K562 (cell line): ENCODE measurements around the gene PLA2G15. TPM values are rescaled to one million over a fixed set of nuclear protein-coding genes. Genes with fewer than 3 reads are reported as not detected.

Experiments used
- ATAC-seq: fragments of 200-7000 bp; cut with Tn5 transposase; 3 replicates; pipeline ENCODE4 v1.9.1; 2020; ENCODE audit warnings: moderate library complexity
- BruUV-seq: library from RNA; stranded (reverse); fragments of 400-500 nt; replicated peaks from 2 replicates; lab custom pipeline; 2021; lab: Mats Ljungman, UMichigan
- CTCF ChIA-PET: fragments of 300-600 bp; formaldehyde crosslinking; extraction: SDS; loops from one replicate; lab custom pipeline; 2021; ENCODE audit warnings: low intra/inter-chr PET ratio; lab: Yijun Ruan, JAX
- POLR2A ChIA-PET: fragments of 300-600, 350-650 bp; sonication (Branson Sonifier 250); formaldehyde crosslinking; extraction: SDS; loops from one replicate; lab custom pipeline; 2021; ENCODE audit warnings: antibody characterized with exemption, inconsistent platforms; lab: Yijun Ruan, JAX
- DNase-seq, 4 experiments: peaks; one replicate each; pipeline versions ENCODE4 v3.0.0 to v3.0.0-alpha.2; 2011 to 2018; ENCODE audit warnings: low spot score in 3 of 4, mixed read lengths in 3 of 4; ENCODE audit errors: extremely low read depth in 1 of 4
- FAIRE-seq: peaks from 2 replicates; lab custom pipeline; 2011; peaks lifted over from hg19 to GRCh38; lab: Jason Lieb, UNC
- H2AFZ ChIP-seq: 2 replicates; pipeline ENCODE4 v1.6.0; 2011; ENCODE audit warnings: low read depth, low read length, control low read depth, inconsistent platforms
- H3K27ac ChIP-seq: fragments of 200-600 bp; 3 replicates; pipeline ENCODE4 v1.8.0; 2011; ENCODE audit warnings: low read depth, mild to moderate bottlenecking, control low read depth, inconsistent platforms, low read length, moderate library complexity, mixed read lengths; ENCODE audit errors: extremely low read depth
- H3K27me3 ChIP-seq, 2 experiments: fragments of 300-600 bp in 1 of 2; 2 replicates in 1 of 2; 3 replicates in 1 of 2; pipeline versions ENCODE4 v1.6.0 to v1.8.0; 2011; ENCODE audit warnings: inconsistent platforms in 2 of 2, low read length in 2 of 2, mild to moderate bottlenecking in 1 of 2, mixed read lengths in 1 of 2, moderate library complexity in 1 of 2; ENCODE audit not compliant: control insufficient read depth in 2 of 2, insufficient read depth in 2 of 2
- H3K36me3 ChIP-seq: fragments of 300-600 bp; 3 replicates; pipeline ENCODE4 v1.8.0; 2011; ENCODE audit warnings: mild to moderate bottlenecking, low read length, inconsistent platforms; ENCODE audit not compliant: control insufficient read depth, insufficient read depth
- H3K4me1 ChIP-seq, 2 experiments: fragments of 200-600 bp in 1 of 2; replicated peaks in 1 of 2; 2 replicates in 1 of 2; 3 replicates in 1 of 2; pipeline versions ENCODE4 v1.5.1 to v1.8.0; 2011; ENCODE audit warnings: inconsistent platforms in 2 of 2, low read length in 2 of 2, mild to moderate bottlenecking in 1 of 2, mixed read lengths in 1 of 2, moderate library complexity in 1 of 2; ENCODE audit not compliant: control insufficient read depth in 2 of 2, insufficient read depth in 2 of 2
- H3K4me2 ChIP-seq: 2 replicates; pipeline ENCODE4 v1.6.1; 2011; ENCODE audit warnings: low read length, control low read depth, inconsistent platforms, mixed read lengths; ENCODE audit not compliant: insufficient read depth
- H3K4me3 ChIP-seq: fragments of 200-600 bp; sonication (generic), shearing (Covaris generic); 2 replicates; pipeline ENCODE4 v1.5.1; 2016; ENCODE audit warnings: control low read depth, inconsistent platforms
- H3K79me2 ChIP-seq: fragments of 200-600 bp; 3 replicates; pipeline ENCODE4 v1.8.0; 2011; ENCODE audit warnings: low read length, inconsistent platforms; ENCODE audit not compliant: control insufficient read depth, insufficient read depth
- H3K9ac ChIP-seq, 2 experiments: 2 replicates each; pipeline versions ENCODE4 v1.6.0 to v1.6.1; 2011; ENCODE audit warnings: low read depth in 2 of 2, low read length in 2 of 2, control low read depth in 1 of 2, inconsistent platforms in 1 of 2, mild to moderate bottlenecking in 1 of 2, mixed read lengths in 1 of 2; ENCODE audit not compliant: insufficient read depth in 1 of 2
- H3K9me1 ChIP-seq: one replicate; pipeline ENCODE4 v1.6.0; 2011; ENCODE audit warnings: inconsistent platforms, mild to moderate bottlenecking, low read length, moderate library complexity; ENCODE audit not compliant: control insufficient read depth, insufficient read depth
- H3K9me3 ChIP-seq: replicated peaks from 2 replicates; pipeline ENCODE4 v1.5.1; 2011; ENCODE audit warnings: low read depth, low read length, inconsistent platforms; ENCODE audit not compliant: control insufficient read depth, insufficient read depth
- H4K20me1 ChIP-seq: replicated peaks from 2 replicates; pipeline ENCODE4 v1.6.1; 2011; ENCODE audit warnings: low read length, inconsistent platforms, mixed read lengths; ENCODE audit not compliant: control insufficient read depth, insufficient read depth
- MEIS2 ChIP-seq: fragments of 450-650 bp; IDR thresholded peaks from 2 replicates; pipeline ENCODE4 v1.6.1; 2014; ENCODE audit warnings: mild to moderate bottlenecking; ENCODE audit not compliant: partially characterized antibody
- POLR3A ChIP-seq: IDR thresholded peaks from 2 replicates; pipeline ENCODE4 v1.6.1; 2011; ENCODE audit warnings: borderline replicate concordance, mild to moderate bottlenecking, moderate library complexity; ENCODE audit not compliant: insufficient read length, insufficient read depth; ENCODE audit errors: extremely low read depth
- TCFL5 ChIP-seq: fragments of 250-450 bp; sonication (Bioruptor Pico); conservative IDR thresholded peaks from 2 replicates; pipeline ENCODE4 v1.6.1; 2021; ENCODE audit warnings: mild to moderate bottlenecking, moderate library complexity, matching md5 sums
- TGIF2 ChIP-seq: sonication (generic); formaldehyde crosslinking; IDR thresholded peaks from 2 replicates; pipeline ENCODE4 v1.8.1; 2022; ENCODE audit warnings: mild to moderate bottlenecking, missing genetic modification reagents, moderate library complexity
- WHSC1 ChIP-seq: IDR thresholded peaks from one replicate; pipeline ENCODE4 v1.6.1; 2012; ENCODE audit warnings: low read length, control low read depth, inconsistent platforms
- ZBTB1 ChIP-seq: sonication (generic); formaldehyde crosslinking; IDR thresholded peaks from 2 replicates; pipeline ENCODE4 v1.8.1; 2023; ENCODE audit warnings: missing genetic modification reagents, low read depth, mild to moderate bottlenecking, borderline replicate concordance
- ZNF253 ChIP-seq: fragments of 250-450 bp; sonication (Bioruptor Pico); conservative IDR thresholded peaks from 2 replicates; pipeline ENCODE4 v1.6.1; 2021; ENCODE audit warnings: mild to moderate bottlenecking
- WGBS: fragments of 100-300 bp; shearing (Covaris generic); methylation state at CpG from one replicate; pipeline ENCODE4 v1.1.6; 2016; ENCODE audit warnings: low coverage, mixed read lengths; ENCODE audit not compliant: insufficient coverage; ENCODE audit errors: missing lambda C conversion rate; 5-methylcytosine and 5-hydroxymethylcytosine counted together
- in situ Hi-C: fragments of 300-500 bp; cut with MboI; formaldehyde crosslinking; loops from 4 replicates; pipeline ENCODE4 v1.15.0; 2018; ENCODE audit warnings: inconsistent platforms, mixed read lengths
- intact Hi-C: fragments of 100-400 bp; cut with micrococcal nuclease; formaldehyde crosslinking; loops from 2 replicates; pipeline ENCODE4 v1.14.2; 2022
- polyA plus RNA-seq, 8 experiments: library from polyadenylated mRNA; depleted of rRNA in 4 of 8; stranded (reverse) in 5 of 8; unstranded in 3 of 8; fragments of >200 nt; fragmentation: Nextera tagmentation in 2 of 8; fragmentation: Illumina TruSeq in 1 of 8; extraction: Ambion mirVana in 2 of 8; extraction: Trizol in 1 of 8; gene quantifications; 2 replicates each; pipeline versions ENCODE4 v1.2.1 to v1.2.3, GENCODE V29; 2011 to 2014; ENCODE audit warnings: inconsistent platforms in 1 of 8, missing spikeins in 1 of 8
- total RNA-seq, 7 experiments: library from RNA; depleted of rRNA in 6 of 7; stranded (reverse); fragments of >200 nt in 6 of 7; fragmentation: Illumina TruSeq in 2 of 7; extraction: Trizol in 2 of 7; gene quantifications; 2 replicates each; pipeline versions ENCODE4 v1.2.1 to v1.2.3, GENCODE V29; 2011 to 2021; ENCODE audit warnings: low replicate concordance in 1 of 7

The PLA2G15 gene
- total and polyA plus RNA-seq, 9 of the 15 experiments (the other 6 are each of a cell fraction or from before 2014, with no cell fraction given): 0.42 to 8.6 (median 4.8) TPM

DNA sequence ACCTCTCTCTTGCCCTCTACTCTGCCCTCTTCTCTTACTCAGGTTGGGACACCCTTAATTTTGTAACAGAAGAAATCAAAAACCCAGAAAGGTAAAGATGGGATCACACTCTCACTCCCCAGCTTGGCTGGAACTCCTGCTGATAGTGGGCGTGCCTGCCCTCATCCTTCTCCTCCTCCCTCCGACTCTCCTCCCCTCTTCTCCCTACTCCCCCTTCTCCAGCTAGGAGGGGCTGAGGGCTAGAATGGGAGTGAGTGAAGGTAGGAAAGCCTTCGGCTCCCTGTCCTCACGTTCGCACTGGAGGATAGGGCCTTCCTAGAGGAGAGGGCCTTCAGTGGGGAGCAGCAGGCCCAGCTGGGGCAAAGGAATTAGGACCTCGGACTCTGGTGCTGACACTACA is 45.3 kb downstream of the PLA2G15 start:
- FAIRE-seq (no peak), DNase-seq (no peak), ATAC-seq (no peak)
- ChIA-PET CTCF (no interaction called here), POLR2A (interaction anchor here (1.4 to 3.4 kb wide), 4 partner anchors 9 to 20 kb away, joined by 7 to 27 read pairs (median 13); partner anchors contain the start of genes PRMT7 and SLC7A6OS)
- H3K9me1 ChIP-seq: no peaks in the 10 kb centered on the region
- no peak overlapping the region for H3K4me3 ChIP-seq
- no peaks in the 10 kb centered on the region for H3K9me3 ChIP-seq
- H3K4me1 ChIP-seq: peaks cover 14 to 22% of the 10 kb centered on the region in 2 experiments
- in situ Hi-C loops: no loop called here
- H4K20me1 ChIP-seq: peaks cover 2% of the 10 kb centered on the region; the same call in 1 of the 2 replicates
- no peaks in the 10 kb centered on the region for H3K27me3 ChIP-seq
- no peak overlapping the region for H3K27ac ChIP-seq
- peaks cover 13% of the 10 kb centered on the region for H3K79me2 ChIP-seq
- no peak overlapping the region for H3K4me2 ChIP-seq
- intact Hi-C loops: no loop called here
- no peak overlapping the region for H2AFZ ChIP-seq
- 65% methylated on average over 5 of the region's 6 CpGs for WGBS
- no peak for TF ChIP-seq POLR3A
- no peak for TF ChIP-seq MEIS2
- TF ChIP-seq TCFL5: no peak
- TF ChIP-seq WHSC1: no peak
- no peak for TF ChIP-seq ZBTB1 (CRISPR knock-in tag)
- no peak for TF ChIP-seq TGIF2 (CRISPR knock-in tag)
- no peak for TF ChIP-seq ZNF253 (CRISPR knock-in tag)
- peak overlapping the region in 1 of 2 experiments; percentile 30; a peak in 1 of 4 replicates for H3K9ac ChIP-seq
- BruUV-seq: no TSS peak
- H3K36me3 ChIP-seq: peaks cover 83% of the 10 kb centered on the region
